Measurements from ENCODE around the gene GIPR. TPM values are rescaled to one million over a fixed set of nuclear protein-coding genes. Genes with fewer than 3 reads are reported as not detected.

Gene GIPR
- total and polyA plus RNA-seq, 2 of the 13 experiments (the other 11 are each of a cell fraction or from before 2014, with no cell fraction given): 0.15 to 1.2 TPM

DNA sequence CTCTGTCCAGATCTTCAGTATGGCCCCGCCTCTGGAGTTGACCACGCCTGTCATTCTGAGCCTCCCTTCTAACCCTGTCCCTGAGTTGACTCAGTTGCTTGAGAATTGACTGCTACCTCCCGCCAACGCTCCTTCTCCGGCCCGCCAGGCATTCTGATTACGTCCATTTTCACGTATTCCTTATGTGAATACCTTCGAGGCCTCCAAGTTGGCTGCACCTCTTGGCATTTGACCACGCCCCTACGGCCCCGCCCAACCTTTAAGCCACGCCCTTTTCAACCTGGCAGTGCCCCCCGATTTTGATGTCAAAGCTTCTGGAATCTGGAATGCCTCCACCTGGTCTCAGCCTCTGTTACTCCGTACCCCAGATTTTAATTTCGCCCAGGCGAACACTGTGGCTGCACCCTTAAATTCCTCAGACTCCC lies 27.2 kb upstream of the GIPR start (continued):
- TF ChIP-seq FOXO4 (CRISPR knock-in tag; conservative IDR thresholded peaks at IDR 0.05) (no peak), ZNF674 (CRISPR knock-in tag; IDR thresholded peaks at IDR 0.05; ENCODE audit: low read depth) (no peak), USF2 (IDR thresholded peaks at IDR 0.05; ENCODE audit: low read depth, low read length) (no peak), USF2 (CRISPR knock-in tag; IDR thresholded peaks at IDR 0.05; ENCODE audit: borderline replicate concordance) (no peak), ATAD3A (CRISPR knock-in tag; IDR thresholded peaks at IDR 0.05) (no peak), HOXD1 (CRISPR knock-in tag; IDR thresholded peaks at IDR 0.05) (no peak), RBM39 (IDR thresholded peaks at IDR 0.05; ENCODE audit: low read depth, low read length, poor library complexity, severe bottlenecking) (peak; percentile 3), PTBP1 (IDR thresholded peaks at IDR 0.05; ENCODE audit: low read depth, low read length, poor library complexity, severe bottlenecking) (no peak), HINFP (CRISPR knock-in tag; IDR thresholded peaks at IDR 0.05; ENCODE audit: low read depth) (no peak), SRSF4 (IDR thresholded peaks at IDR 0.05; ENCODE audit: low read depth, low read length, poor library complexity, severe bottlenecking) (no peak), GZF1 (CRISPR knock-in tag; IDR thresholded peaks at IDR 0.05) (no peak), KDM1A (CRISPR knock-in tag; IDR thresholded peaks at IDR 0.05) (no peak), ZNF367 (CRISPR knock-in tag; IDR thresholded peaks at IDR 0.05; ENCODE audit: borderline replicate concordance) (no peak)
- TF ChIP-seq, protein P1, sequence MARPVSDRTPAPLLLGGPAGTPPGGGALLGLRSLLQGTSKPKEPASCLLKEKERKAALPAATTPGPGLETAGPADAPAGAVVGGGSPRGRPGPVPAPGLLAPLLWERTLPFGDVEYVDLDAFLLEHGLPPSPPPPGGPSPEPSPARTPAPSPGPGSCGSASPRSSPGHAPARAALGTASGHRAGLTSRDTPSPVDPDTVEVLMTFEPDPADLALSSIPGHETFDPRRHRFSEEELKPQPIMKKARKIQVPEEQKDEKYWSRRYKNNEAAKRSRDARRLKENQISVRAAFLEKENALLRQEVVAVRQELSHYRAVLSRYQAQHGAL (CRISPR knock-in tag; IDR thresholded peaks at IDR 0.05; ENCODE audit: not compliant biosample characterization): no peak
- TF ChIP-seq, protein P2, sequence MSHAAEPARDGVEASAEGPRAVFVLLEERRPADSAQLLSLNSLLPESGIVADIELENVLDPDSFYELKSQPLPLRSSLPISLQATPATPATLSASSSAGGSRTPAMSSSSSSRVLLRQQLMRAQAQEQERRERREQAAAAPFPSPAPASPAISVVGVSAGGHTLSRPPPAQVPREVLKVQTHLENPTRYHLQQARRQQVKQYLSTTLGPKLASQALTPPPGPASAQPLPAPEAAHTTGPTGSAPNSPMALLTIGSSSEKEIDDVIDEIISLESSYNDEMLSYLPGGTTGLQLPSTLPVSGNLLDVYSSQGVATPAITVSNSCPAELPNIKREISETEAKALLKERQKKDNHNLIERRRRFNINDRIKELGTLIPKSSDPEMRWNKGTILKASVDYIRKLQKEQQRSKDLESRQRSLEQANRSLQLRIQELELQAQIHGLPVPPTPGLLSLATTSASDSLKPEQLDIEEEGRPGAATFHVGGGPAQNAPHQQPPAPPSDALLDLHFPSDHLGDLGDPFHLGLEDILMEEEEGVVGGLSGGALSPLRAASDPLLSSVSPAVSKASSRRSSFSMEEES (CRISPR knock-in tag; IDR thresholded peaks at IDR 0.05): no peak
- TF ChIP-seq, protein P3, sequence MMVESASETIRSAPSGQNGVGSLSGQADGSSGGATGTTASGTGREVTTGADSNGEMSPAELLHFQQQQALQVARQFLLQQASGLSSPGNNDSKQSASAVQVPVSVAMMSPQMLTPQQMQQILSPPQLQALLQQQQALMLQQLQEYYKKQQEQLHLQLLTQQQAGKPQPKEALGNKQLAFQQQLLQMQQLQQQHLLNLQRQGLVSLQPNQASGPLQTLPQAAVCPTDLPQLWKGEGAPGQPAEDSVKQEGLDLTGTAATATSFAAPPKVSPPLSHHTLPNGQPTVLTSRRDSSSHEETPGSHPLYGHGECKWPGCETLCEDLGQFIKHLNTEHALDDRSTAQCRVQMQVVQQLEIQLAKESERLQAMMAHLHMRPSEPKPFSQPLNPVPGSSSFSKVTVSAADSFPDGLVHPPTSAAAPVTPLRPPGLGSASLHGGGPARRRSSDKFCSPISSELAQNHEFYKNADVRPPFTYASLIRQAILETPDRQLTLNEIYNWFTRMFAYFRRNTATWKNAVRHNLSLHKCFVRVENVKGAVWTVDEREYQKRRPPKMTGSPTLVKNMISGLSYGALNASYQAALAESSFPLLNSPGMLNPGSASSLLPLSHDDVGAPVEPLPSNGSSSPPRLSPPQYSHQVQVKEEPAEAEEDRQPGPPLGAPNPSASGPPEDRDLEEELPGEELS (CRISPR knock-in tag; IDR thresholded peaks at IDR 0.05): peak; percentile 22; the same call in 1 of the 2 replicates
- TF ChIP-seq, protein P4, sequence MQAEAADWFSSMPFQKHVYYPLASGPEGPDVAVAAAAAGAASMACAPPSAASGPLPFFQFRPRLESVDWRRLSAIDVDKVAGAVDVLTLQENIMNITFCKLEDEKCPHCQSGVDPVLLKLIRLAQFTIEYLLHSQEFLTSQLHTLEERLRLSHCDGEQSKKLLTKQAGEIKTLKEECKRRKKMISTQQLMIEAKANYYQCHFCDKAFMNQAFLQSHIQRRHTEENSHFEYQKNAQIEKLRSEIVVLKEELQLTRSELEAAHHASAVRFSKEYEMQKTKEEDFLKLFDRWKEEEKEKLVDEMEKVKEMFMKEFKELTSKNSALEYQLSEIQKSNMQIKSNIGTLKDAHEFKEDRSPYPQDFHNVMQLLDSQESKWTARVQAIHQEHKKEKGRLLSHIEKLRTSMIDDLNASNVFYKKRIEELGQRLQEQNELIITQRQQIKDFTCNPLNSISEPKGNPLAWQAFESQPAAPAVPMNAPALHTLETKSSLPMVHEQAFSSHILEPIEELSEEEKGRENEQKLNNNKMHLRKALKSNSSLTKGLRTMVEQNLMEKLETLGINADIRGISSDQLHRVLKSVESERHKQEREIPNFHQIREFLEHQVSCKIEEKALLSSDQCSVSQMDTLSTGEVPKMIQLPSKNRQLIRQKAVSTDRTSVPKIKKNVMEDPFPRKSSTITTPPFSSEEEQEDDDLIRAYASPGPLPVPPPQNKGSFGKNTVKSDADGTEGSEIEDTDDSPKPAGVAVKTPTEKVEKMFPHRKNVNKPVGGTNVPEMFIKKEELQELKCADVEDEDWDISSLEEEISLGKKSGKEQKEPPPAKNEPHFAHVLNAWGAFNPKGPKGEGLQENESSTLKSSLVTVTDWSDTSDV (CRISPR knock-in tag; IDR thresholded peaks at IDR 0.05): no peak
